NOMO-1 treated with dmso at 0.1 percent for 144 hours (cell line): ENCODE measurements around the gene CELF1.

Source experiments
- DNase-seq: peaks from one replicate; lab custom pipeline; 2025; ENCODE audit not compliant: unreplicated experiment; lab: John Stamatoyannopoulos, UW

CELF1 gene

GRCh38 chr11:47451436-47451835 lies 101.5 kb downstream of the CELF1 start:
- no peak for DNase-seq

- DNase-seq, result no peak
Measured at GRCh38 chr11:47449541-47449940, 103.4 kb downstream of the CELF1 start.

DNA sequence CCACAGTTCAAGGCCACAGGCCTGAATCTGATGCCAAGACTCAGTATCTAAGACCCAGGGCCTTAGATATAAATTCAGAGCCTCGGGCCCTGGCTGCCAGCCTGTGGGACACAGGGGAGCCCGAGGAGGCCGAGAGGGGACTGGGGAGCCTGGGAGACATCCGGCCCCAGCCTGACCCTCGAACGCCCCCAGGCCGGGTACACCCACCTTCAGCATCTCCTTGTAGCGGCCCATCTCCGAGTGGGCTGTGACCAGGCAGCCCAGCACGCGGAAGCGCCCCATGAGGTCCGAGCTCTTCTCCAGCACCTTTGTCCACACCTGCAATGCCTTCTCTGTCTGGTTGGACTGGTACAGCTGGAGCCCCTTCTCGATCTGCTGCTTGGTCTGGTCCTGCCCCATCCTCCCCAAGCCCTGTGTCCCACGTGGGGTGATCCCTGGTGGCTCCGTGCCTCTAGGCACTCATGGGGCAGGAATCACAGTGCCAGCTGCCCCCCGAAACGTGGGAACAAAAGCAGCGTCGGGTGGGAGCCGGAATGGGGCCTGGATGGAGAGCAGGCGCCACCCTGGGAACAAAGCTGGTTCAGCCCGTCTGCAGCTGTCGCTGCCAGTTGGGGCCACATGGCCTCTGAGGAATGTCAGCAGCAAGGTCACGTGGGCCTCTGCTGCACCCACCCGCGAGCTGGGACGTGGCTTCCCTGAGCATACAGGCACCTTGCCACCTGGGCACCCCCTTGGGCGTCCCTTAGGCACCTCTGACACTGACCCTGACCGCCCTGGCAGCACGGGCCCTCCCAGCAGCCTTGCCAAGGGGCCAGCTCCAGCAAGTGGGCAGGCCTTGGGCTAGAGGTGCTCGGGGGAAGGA lies 104.1 kb downstream of the CELF1 start, which contains the start of gene RAPSN:
TSS of gene RAPSN (minus strand) at position 571 of the 862 bp plus-strand sequence. CDS start at position 399, 172 bp downstream.
- DNase-seq, result no peak

- DNase-seq, result no peak
Measured at GRCh38 chr11:47447906-47448305, 105.0 kb downstream of the CELF1 start.

DNA sequence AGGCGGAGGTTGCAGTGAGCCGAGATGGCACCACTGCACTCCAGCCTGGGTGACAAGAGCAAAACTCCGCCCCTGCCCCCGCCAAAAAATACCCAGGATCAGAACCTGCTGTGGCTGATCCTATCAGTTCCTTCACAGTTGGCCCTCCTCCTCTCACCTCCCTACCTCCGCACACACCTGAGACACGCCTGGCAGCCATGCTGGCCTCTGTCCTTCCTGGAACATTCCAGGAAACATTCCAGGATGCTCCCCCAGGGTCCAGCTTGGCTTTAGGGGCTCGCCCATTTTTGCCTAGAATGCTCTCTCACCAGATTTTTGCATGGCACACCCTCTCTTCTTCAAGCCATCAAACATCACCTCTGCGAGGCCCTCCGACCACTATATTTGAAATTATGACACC lies 106.1 kb downstream of the CELF1 start:
- no peak for DNase-seq

GRCh38 chr11:47445840-47446239 lies 107.1 kb downstream of the CELF1 start:
- DNase-seq, result no peak

DNA sequence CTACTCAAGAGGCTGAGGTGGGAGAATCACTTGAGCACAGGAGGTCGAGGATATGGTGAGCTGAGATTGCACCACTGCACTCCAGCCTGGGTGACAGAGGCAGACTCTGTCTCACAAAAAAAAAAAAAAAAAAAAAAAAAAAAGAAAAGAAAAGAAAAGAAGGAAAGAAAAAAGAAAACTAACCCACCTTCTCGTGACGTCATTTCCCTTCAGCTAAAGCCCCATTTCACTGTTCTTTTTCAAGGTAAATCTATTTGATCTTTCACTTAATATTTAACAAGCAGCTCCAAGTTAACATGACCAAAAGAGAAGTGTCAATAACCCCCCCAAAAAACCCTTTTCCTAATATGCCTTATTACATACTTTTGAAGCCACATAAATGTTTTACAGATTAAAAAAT lies 109.1 kb downstream of the CELF1 start:
- DNase-seq, result no peak

GRCh38 chr11:47443028-47443700 lies 109.8 kb downstream of the CELF1 start:
- DNase-seq, result no peak

- DNase-seq, result no peak
Measured at GRCh38 chr11:47442514-47442913, 110.4 kb downstream of the CELF1 start.

DNA sequence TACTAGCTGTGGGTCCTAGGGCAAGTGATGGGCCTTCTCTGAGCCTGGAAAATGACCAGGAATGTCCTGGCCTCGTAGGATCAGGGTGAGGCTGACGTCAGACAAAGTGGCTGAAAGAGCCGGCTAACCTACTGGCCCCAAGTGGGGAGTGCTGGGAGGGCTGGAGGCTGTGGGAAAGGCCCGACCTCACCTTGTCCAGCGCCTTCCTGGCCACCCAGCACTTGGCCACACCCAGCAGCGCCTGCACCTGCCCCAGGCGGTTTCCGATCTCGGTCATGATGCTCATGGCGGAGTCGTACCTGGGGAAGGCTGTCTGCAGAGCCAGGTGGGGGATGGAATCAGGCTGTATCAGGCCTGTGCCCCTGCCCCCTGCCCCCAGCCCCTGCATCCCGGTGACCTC lies 111.5 kb downstream of the CELF1 start:
- DNase-seq, result no peak

DNA sequence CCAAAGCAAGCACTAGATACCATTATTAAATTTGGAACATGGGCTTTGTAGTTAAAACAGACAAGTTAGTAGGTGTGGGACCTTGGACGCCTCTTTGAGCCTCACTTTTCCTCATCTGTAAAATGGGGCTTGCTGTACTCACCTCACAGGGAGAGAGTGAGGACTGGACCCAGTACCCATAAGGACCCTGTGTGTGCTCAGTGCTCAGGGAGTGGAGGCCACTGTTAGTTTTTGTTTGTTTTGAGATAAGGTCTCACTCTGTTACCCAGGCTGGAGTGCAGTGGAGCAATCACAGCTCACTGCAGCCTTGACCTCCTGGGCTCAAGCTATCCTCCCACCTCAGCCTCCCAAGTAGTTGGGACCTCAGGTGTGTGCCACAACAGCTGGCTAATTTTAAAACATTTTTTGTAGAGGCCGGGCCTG lies 112.9 kb downstream of the CELF1 start:
- DNase-seq, result no peak

DNA sequence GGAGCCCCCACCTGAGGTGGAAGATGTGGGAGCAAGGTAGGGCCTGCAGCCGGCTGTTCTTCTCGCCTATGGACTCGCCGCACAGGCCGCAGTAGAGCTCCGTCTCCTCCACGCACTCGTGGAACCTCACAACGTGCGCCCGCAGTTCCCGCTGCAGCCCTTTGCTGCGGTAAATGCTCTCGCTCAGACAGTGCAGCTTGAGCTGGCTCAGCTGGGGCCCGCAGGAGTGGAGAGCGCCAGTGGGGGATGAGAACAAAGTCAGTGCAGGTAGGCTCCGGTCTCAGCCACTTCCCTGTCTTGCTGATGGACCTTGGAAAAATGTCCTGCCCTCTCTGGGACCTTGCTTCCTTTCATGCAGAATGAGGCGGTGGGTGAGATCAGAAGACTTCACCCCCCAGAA lies 114.2 kb downstream of the CELF1 start:
- DNase-seq, result no peak

GRCh38 chr11:47437746-47438418 lies 115.0 kb downstream of the CELF1 start:
- no peak for DNase-seq

DNA sequence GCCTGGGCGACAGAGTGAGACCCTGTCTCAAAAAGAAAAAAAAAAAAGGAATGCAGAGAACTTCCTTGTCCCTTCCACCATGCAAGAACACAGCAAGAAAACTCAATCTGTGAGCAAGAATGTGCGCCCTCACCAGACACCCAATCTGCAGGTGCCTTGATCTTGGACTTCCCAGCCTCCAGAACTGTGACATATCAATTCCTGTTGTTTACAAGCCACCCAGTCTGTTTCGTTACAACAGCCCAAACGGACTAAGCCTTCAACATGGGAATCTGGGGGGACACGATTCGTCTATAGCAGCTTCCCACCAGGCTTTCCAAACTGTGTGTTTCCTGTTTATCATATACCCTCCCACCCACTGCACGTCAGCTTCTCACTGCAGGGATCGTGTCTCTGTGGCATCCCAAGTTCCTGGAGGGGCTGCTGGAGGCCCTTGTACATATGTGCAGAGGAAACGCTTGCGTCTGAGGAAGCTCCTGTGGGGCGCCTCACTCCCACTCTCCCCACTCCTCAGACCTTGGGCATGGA lies 115.7 kb downstream of the CELF1 start:
- DNase-seq, result no peak

DNA sequence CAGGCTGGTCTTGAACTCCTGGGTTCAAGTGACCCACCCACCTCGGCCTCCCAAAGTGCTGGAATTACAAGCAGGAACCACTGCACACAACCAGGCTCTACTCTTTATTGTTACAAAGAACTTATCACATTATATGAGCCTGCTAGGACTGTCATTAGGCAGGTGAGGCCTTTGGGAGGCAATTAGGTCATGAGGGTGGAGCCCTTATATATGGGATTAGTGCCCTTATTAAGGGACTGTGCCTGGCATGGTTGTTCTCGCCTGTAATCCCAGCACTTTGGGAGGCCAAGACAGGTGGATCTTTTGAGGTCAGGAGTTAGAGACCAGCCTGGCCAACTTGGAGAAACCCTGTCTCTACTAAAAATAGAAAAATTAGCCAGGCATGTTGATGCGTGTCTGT lies 116.2 kb downstream of the CELF1 start:
- DNase-seq, result no peak

DNA sequence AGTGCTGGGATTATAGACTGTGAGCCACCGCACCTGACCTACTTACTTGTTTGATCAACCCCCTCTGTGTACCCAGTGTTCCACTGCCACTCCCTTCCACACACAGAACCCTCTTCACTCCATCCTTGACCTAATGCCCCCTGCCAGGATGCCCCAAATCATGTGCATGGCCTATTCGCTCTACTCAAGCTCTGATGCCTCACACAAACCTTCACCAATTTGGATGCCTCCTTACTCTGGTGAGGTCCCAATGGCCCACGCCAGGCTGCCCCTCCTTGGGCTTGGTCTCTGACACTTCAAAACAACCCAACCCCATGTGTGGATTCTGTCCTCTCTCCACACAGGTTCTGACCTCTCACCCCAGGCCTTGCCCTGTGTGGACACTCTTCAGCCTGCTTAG lies 117.2 kb downstream of the CELF1 start:
- no peak for DNase-seq

DNA sequence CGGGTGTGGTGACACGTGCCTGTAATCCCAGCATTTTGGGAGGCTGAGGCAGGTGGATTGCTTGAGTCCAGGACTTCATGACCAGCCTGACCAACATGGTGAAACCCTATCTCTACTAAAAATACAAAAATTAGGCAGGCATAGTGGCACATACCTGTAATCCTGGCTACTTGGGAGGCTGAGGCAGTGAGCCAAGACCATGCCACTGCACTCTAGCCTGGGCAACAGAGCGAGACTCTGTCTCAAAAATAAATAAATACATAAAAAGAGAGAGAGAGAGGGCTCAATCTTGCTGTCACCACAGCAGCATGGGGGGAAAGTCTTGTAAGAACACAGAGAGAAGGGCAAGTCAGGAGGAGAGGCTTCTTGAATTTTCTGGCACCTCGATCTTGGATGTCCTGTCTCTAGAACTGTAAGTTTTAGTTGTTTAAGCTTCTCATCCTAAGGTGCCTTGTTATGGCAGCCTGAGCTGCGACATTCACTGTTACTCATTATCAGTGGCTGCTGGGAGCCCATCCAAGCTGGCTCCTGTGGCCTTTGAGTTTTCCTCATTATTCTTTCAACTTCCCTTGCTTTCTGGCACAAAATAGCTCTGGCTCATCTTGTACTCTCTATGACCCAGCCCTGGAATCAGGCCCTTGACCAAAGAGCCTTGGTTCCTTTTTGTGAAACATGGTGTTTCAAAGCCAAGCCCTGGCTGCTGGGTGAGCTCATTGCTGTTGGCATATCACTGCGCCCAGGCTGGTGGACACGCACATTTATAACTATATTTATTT lies 118.7 kb downstream of the CELF1 start:
- DNase-seq, result no peak

DNA sequence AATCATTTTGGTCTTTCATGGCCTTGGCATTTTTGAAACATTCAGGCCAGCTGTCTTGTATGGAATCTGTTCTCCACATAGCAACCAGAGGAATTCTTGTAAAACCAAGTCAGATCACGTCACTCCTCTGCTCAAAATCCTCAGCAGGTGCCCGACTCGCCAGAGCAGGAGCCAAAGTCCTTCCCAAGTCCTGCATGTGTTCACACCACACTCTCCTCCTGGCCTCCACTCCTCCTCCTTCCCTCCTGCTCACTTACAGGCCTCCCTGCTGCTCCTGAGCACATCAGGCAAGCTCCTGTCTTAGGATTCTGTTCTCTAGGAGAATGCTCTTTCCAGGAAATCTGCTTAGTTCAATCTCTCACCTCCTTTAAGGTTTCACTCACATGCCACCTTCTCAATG lies 119.8 kb downstream of the CELF1 start:
- DNase-seq, result no peak

- DNase-seq, result no peak
Measured at GRCh38 chr11:47431356-47432083, 121.4 kb downstream of the CELF1 start.

- no peak for DNase-seq
Measured at GRCh38 chr11:47430524-47430923, 122.4 kb downstream of the CELF1 start.
